Stimulated activated naive B cell treated with anti-CD40 and anti-IgM and Interleukin-4, amounts not matched to agents 10 μg/mL and 1 μg/mL and 100 μg/mL, for 72 hours (primary cell): ENCODE results near the gene CFAP90.

Experiments used
- ATAC-seq, 2 donors: fragments of 150-1000 bp; cut with Tn5 transposase; replicated peaks; 2 replicates each; pipeline ENCODE4 v1.10.0; 2021; ENCODE audit warnings: moderate library complexity in 1 of 2
- DNase-seq: peaks from one replicate; pipeline ENCODE4 v3.0.0; 2021
- H3K27ac Mint-ChIP-seq: one replicate; pipeline ENCODE4 v1.8.0; 2022; ENCODE audit warnings: mild to moderate bottlenecking, mixed read lengths
- H3K27me3 Mint-ChIP-seq, 2 donors: one replicate each; pipeline ENCODE4 v1.8.0; 2022; ENCODE audit warnings: mixed read lengths in 2 of 2
- H3K36me3 Mint-ChIP-seq, 2 donors: one replicate each; pipeline ENCODE4 v1.8.0; 2022; ENCODE audit warnings: mixed read lengths in 2 of 2, mild to moderate bottlenecking in 1 of 2
- H3K4me1 Mint-ChIP-seq, 2 donors: one replicate each; pipeline ENCODE4 v1.8.0; 2022; ENCODE audit warnings: mixed read lengths in 2 of 2, mild to moderate bottlenecking in 1 of 2
- H3K4me3 Mint-ChIP-seq, 2 donors: one replicate each; pipeline ENCODE4 v1.8.0; 2022; ENCODE audit warnings: mild to moderate bottlenecking in 2 of 2, mixed read lengths in 2 of 2, moderate library complexity in 1 of 2
- H3K9me3 Mint-ChIP-seq, 2 donors: one replicate each; pipeline ENCODE4 v1.8.0; 2022; ENCODE audit warnings: mixed read lengths in 2 of 2, mild to moderate bottlenecking in 1 of 2

CFAP90 gene

DNA sequence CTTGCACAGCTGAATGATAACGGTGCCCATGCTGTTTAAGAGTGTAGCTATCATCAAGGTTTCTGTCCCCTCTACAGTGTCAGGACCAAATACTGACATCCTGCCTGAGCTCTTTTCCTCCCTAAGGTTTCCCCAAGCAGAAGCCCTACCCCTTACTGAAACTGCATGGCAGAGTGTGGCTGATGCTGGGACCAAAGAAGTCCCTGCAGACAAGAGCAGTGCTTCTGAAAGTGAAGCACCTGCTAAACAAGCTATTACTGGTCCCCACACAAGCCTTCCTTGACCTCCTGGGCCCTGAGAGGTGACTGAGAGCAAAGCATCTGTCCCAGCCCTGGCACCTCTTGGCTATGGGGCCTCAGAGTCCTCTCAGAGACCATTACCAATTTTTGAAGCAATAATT, 56.1 kb downstream of the CFAP90 start:
- DNase-seq (no peak), ATAC-seq (no peak)
- peaks cover 7 to 15% of the 10 kb centered on the region in 2 donors for H3K27me3 Mint-ChIP-seq
- no peaks in the 10 kb centered on the region for H3K4me1 Mint-ChIP-seq
- H3K4me3 Mint-ChIP-seq, result no peak overlapping the region
- no peak overlapping the region for H3K27ac Mint-ChIP-seq
- H3K9me3 Mint-ChIP-seq, result no peaks in the 10 kb centered on the region
- H3K36me3 Mint-ChIP-seq, result no peaks in the 10 kb centered on the region

DNA sequence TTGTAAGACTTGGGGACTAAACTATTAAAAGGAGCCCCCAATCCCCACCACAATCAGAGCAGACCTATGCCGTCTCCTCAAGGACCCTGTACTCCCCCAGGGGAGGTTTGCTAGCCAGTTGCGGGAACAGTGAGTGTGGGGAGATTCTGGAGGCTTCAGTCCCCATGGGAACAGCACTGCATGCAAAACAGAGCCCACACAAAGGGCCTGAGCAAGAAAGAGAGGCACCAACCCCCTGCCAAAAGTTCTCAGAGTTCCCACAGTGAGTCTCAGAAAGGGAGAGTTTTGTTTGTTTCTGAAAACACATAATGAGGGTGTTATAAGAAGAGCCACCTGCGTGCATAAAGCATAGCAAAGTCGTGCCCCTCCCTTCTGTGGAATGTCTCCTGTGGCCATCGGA, 56.6 kb downstream of the CFAP90 start:
- Mint-ChIP-seq H3K9me3 (no peaks in the 10 kb centered on the region), H3K4me1 (no peaks in the 10 kb centered on the region), H3K36me3 (no peaks in the 10 kb centered on the region), H3K27ac (no peak overlapping the region), H3K27me3 (peaks cover 7 to 10% of the 10 kb centered on the region in 2 donors), H3K4me3 (no peak overlapping the region)
- ATAC-seq (no peak), DNase-seq (no peak)

GRCh38 chr5:7793895-7794294, 57.0 kb downstream of the CFAP90 start:
- Mint-ChIP-seq H3K4me3 (no peak overlapping the region), H3K9me3 (no peaks in the 10 kb centered on the region), H3K27me3 (peaks cover 6 to 7% of the 10 kb centered on the region in 2 donors), H3K4me1 (no peaks in the 10 kb centered on the region), H3K36me3 (no peaks in the 10 kb centered on the region), H3K27ac (no peak overlapping the region)
- no peak for ATAC-seq
- DNase-seq, result no peak

GRCh38 chr5:7789567-7789966, 61.4 kb downstream of the CFAP90 start:
- no peaks in the 10 kb centered on the region for H3K4me1 Mint-ChIP-seq
- ATAC-seq (no peak), DNase-seq (no peak)
- peaks cover 4 to 14% of the 10 kb centered on the region in 2 donors for H3K27me3 Mint-ChIP-seq
- no peak overlapping the region for H3K4me3 Mint-ChIP-seq
- H3K36me3 Mint-ChIP-seq, result no peaks in the 10 kb centered on the region
- H3K27ac Mint-ChIP-seq, result no peak overlapping the region
- H3K9me3 Mint-ChIP-seq, result no peaks in the 10 kb centered on the region

DNA sequence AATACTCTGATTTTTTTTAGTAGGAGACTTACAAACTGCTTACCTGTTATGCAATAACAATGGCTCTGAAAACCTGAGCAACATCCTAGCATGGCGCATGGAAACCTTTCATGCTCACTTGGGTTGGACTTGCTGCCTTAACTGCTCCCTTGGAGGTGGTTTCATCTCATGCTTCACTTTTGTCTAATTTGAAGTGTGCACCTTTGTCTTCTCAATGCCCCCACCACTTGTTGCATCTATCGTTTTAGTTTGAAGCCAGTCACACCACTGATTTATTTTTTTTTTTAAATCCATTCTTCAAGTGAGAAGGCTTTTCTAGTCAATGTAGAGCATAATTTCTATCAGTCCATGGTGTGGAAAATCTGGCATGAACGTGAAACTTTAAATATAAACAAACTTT, 63.2 kb downstream of the CFAP90 start:
- no peak for ATAC-seq
- no peaks in the 10 kb centered on the region for H3K36me3 Mint-ChIP-seq
- H3K27me3 Mint-ChIP-seq, result peaks cover 11 to 18% of the 10 kb centered on the region in 2 donors
- no peak overlapping the region for H3K27ac Mint-ChIP-seq
- H3K4me1 Mint-ChIP-seq, result no peaks in the 10 kb centered on the region
- no peak overlapping the region for H3K4me3 Mint-ChIP-seq
- H3K9me3 Mint-ChIP-seq, result no peaks in the 10 kb centered on the region
- no peak for DNase-seq

DNA sequence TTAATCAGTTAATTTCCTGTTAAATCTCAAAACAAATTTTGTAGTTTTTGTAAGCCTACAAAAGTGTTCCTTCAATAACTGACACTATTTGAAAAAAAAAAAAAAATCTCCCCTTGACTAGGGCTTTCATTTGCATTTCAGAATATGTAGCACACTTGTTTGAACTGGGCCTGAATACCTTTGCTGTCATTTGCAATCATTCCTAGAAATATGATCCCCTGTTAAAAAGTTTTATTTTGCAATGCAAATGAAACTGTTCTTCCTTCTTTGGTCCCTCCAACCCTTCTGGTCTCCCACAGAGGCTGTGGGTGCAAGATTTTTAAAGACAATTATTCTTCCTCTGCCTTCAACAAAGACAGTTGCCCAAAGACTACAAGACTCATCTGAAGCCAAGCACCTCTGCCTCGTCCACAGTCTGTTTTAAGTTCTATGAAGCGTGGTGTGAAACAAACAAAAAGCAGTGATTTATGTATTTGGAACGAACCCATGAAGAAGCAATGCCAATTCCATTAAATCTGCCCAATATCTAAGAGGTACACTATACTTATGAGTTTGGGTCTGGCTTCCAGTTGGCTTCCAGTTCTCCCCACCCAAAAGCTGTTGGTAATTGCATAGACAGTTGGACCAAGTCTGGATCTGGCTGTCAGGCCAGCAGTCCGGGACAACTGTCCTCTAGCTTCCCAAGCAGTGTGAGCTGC, 66.1 kb downstream of the CFAP90 start:
- Mint-ChIP-seq H3K27ac (no peak overlapping the region), H3K9me3 (no peaks in the 10 kb centered on the region), H3K4me3 (no peak overlapping the region), H3K36me3 (no peaks in the 10 kb centered on the region), H3K4me1 (no peaks in the 10 kb centered on the region), H3K27me3 (peaks cover 7 to 27% of the 10 kb centered on the region in 2 donors)
- DNase-seq (no peak), ATAC-seq (no peak)

- H3K4me3 Mint-ChIP-seq, result no peak overlapping the region
- DNase-seq, result no peak
- no peaks in the 10 kb centered on the region for H3K36me3 Mint-ChIP-seq
- ATAC-seq, result no peak
- no peaks in the 10 kb centered on the region for H3K9me3 Mint-ChIP-seq
- H3K4me1 Mint-ChIP-seq, result peaks cover 0 to 6% of the 10 kb centered on the region in 2 donors
- peaks cover 7 to 39% of the 10 kb centered on the region in 2 donors for H3K27me3 Mint-ChIP-seq
- no peak overlapping the region for H3K27ac Mint-ChIP-seq
Measured at GRCh38 chr5:7781899-7782298, 69.0 kb downstream of the CFAP90 start.
